Transverse colon (tissue), 4 donors: ENCODE data around the gene RAB4A. TPM values are rescaled to one million over a fixed set of nuclear protein-coding genes. Genes with fewer than 3 reads are reported as not detected.

Experiments used
- DNase-seq: peaks from one replicate; pipeline ENCODE4 v3.0.0-alpha.2; 2019
- H3K27ac ChIP-seq, 4 donors: fragments of 200-600 bp; sonication (generic); 2 replicates each; pipeline ENCODE4 v1.5.1; 2016 to 2018; ENCODE audit warnings: inconsistent platforms in 4 of 4
- H3K27me3 ChIP-seq: fragments of 200-600 bp; sonication (generic); 2 replicates; pipeline ENCODE4 v1.5.1; 2017; ENCODE audit warnings: inconsistent platforms
- H3K36me3 ChIP-seq, 4 donors: fragments of 200-600 bp; sonication (generic); 2 replicates each; pipeline ENCODE4 v1.5.1; 2017 to 2019; ENCODE audit warnings: inconsistent platforms in 4 of 4
- H3K4me1 ChIP-seq, 4 donors: fragments of 200-600 bp; sonication (generic); 2 replicates each; pipeline ENCODE4 v1.5.1; 2017 to 2020; ENCODE audit warnings: inconsistent platforms in 4 of 4
- H3K4me3 ChIP-seq, 4 donors: fragments of 200-600 bp; sonication (generic); 1 replicate in 1 of 4; 2 replicates in 3 of 4; pipeline versions ENCODE4 v1.5.1 to v1.6.1; 2017 to 2019; ENCODE audit warnings: inconsistent platforms in 4 of 4
- H3K9me3 ChIP-seq, 2 donors: fragments of 200-600 bp; sonication (generic); 2 replicates each; pipeline ENCODE4 v1.5.1; 2017 to 2019; ENCODE audit warnings: inconsistent platforms in 2 of 2
- EP300 ChIP-seq: sonication (generic); formaldehyde crosslinking; IDR thresholded peaks from one replicate; pipeline ENCODE4 v1.6.1; 2017; ENCODE audit warnings: antibody characterized with exemption, low read depth
- POLR2A ChIP-seq: fragments of 450-650 bp; IDR thresholded peaks from one replicate; pipeline ENCODE4 v1.6.1; 2016; ENCODE audit warnings: antibody characterized with exemption, mild to moderate bottlenecking, moderate library complexity
- POLR2AphosphoS5 ChIP-seq, 3 donors: sonication (generic); formaldehyde crosslinking; IDR thresholded peaks; one replicate each; pipeline ENCODE4 v1.6.1; 2016; ENCODE audit warnings: antibody characterized with exemption in 3 of 3
- WGBS, 2 donors: methylation state at CpG; one replicate each; pipeline ENCODE4 v1.1.5; 2018; ENCODE audit warnings: low coverage in 1 of 2; 5-methylcytosine and 5-hydroxymethylcytosine counted together
- in situ Hi-C, 4 donors: fragments of 200-750 bp; cut with MboI; loops; one replicate each; pipeline versions ENCODE4 v1.15.0 to v1.15.1; 2017; ENCODE audit warnings: low sequenced_read_pairs in 3 of 4, low pct_ligation_motif_present in 1 of 4, low pct_unique_long_range_greater_than_20kb in 1 of 4
- intact Hi-C: fragments of 100-400 bp; cut with DNase I; formaldehyde crosslinking; loops from one replicate; pipeline ENCODE4 v1.15.1; 2023; ENCODE audit warnings: low total_unique reads
- total RNA-seq, 4 donors: library from RNA; depleted of rRNA; stranded (reverse); fragments of >200 nt; gene quantifications; one replicate each; pipeline ENCODE4 v1.1.0, GENCODE V29; 2016
- TF ChIP-seq, protein P1 (sequence below), 5 experiments: fragments of 200-600 bp in 3 of 5; fragments of 450-650 bp in 2 of 5; sonication (generic) in 3 of 5; IDR thresholded peaks; 1 replicate in 2 of 5; 2 replicates in 3 of 5; pipeline ENCODE4 v1.5.1; 2016 to 2017; ENCODE audit warnings: antibody characterized with exemption in 5 of 5, inconsistent platforms in 3 of 5, mild to moderate bottlenecking in 2 of 5, moderate library complexity in 1 of 5

RAB4A gene
- total RNA-seq, 4 donors from 2014 or later, result 7.4 to 56.9 (median 28.0) TPM

GRCh38 chr1:229238231-229238630, 32.7 kb upstream of the RAB4A start:
- Histone ChIP-seq H3K27ac (no peak overlapping the region), H3K4me1 (no peaks in the 10 kb centered on the region), H3K27me3 (no peaks in the 10 kb centered on the region), H3K4me3 (no peak overlapping the region), H3K36me3 (no peaks in the 10 kb centered on the region), H3K9me3 (no peaks in the 10 kb centered on the region)
- intact Hi-C loops, result no loop called here
- 19 to 22% methylated on average over 1 of the region's 1 CpG for WGBS, 2 donors
- in situ Hi-C loops, result loop anchor here in 1 of 4 donors (10.0 kb wide), 1 partner anchor 563 kb away; no protein-coding TSS in a partner anchor
- no peak for TF ChIP-seq EP300
- TF ChIP-seq, protein P1, sequence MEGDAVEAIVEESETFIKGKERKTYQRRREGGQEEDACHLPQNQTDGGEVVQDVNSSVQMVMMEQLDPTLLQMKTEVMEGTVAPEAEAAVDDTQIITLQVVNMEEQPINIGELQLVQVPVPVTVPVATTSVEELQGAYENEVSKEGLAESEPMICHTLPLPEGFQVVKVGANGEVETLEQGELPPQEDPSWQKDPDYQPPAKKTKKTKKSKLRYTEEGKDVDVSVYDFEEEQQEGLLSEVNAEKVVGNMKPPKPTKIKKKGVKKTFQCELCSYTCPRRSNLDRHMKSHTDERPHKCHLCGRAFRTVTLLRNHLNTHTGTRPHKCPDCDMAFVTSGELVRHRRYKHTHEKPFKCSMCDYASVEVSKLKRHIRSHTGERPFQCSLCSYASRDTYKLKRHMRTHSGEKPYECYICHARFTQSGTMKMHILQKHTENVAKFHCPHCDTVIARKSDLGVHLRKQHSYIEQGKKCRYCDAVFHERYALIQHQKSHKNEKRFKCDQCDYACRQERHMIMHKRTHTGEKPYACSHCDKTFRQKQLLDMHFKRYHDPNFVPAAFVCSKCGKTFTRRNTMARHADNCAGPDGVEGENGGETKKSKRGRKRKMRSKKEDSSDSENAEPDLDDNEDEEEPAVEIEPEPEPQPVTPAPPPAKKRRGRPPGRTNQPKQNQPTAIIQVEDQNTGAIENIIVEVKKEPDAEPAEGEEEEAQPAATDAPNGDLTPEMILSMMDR (IDR thresholded peaks at IDR 0.05), result no peak
- TF ChIP-seq POLR2AphosphoS5 (IDR thresholded peaks at IDR 0.05), result no peak
- TF ChIP-seq POLR2A, result no peak
- no peak for DNase-seq

- H3K4me1 ChIP-seq, result no peaks in the 10 kb centered on the region
- in situ Hi-C loops (loop anchor here in 1 of 4 donors (10.0 kb wide), 1 partner anchor 564 kb away; no protein-coding TSS in a partner anchor), intact Hi-C loops (no loop called here)
- TF ChIP-seq, protein P1 (IDR thresholded peaks at IDR 0.05), result no peak
- TF ChIP-seq EP300, result no peak
- TF ChIP-seq POLR2AphosphoS5 (IDR thresholded peaks at IDR 0.05), result no peak
- no peak for TF ChIP-seq POLR2A
- no peak for DNase-seq
- H3K4me3 ChIP-seq, result no peak overlapping the region
- H3K36me3 ChIP-seq, result no peaks in the 10 kb centered on the region
- WGBS, 2 donors, result 58 to 79% methylated on average over 3 to 6 of the region's 6 CpGs
- H3K9me3 ChIP-seq, result peaks cover 1% of the 10 kb centered on the region in 2 donors
- no peak overlapping the region for H3K27ac ChIP-seq
- no peaks in the 10 kb centered on the region for H3K27me3 ChIP-seq
Measured at GRCh38 chr1:229238674-229239415, 32.1 kb upstream of the RAB4A start.

GRCh38 chr1:229240532-229240931, 30.4 kb upstream of the RAB4A start:
- Histone ChIP-seq H3K27ac (no peak overlapping the region), H3K27me3 (no peaks in the 10 kb centered on the region), H3K36me3 (no peaks in the 10 kb centered on the region), H3K9me3 (peaks cover 7 to 10% of the 10 kb centered on the region in 2 donors), H3K4me1 (no peaks in the 10 kb centered on the region), H3K4me3 (no peak overlapping the region)
- intact Hi-C loops, result no loop called here
- 90% methylated on average over 3 of the region's 3 CpGs; no CpG with 5 or more reads in 1 of the 2 donors for WGBS, 2 donors
- no peak for TF ChIP-seq POLR2A
- in situ Hi-C loops, result no loop called here
- no peak for DNase-seq

- Histone ChIP-seq H3K4me3 (no peak overlapping the region), H3K27me3 (no peaks in the 10 kb centered on the region), H3K9me3 (peaks cover 7 to 10% of the 10 kb centered on the region in 2 donors), H3K4me1 (no peaks in the 10 kb centered on the region), H3K36me3 (no peaks in the 10 kb centered on the region), H3K27ac (no peak overlapping the region)
- 75% methylated on average over 4 of the region's 4 CpGs; no CpG with 5 or more reads in 1 of the 2 donors for WGBS, 2 donors
- intact Hi-C loops (no loop called here), in situ Hi-C loops (no loop called here)
- TF ChIP-seq POLR2A (no peak), POLR2AphosphoS5 (IDR thresholded peaks at IDR 0.05) (no peak), EP300 (no peak)
- TF ChIP-seq, protein P1 (IDR thresholded peaks at IDR 0.05), result no peak
- DNase-seq, result no peak
Measured at GRCh38 chr1:229241390-229241789, 29.5 kb upstream of the RAB4A start.
